ENCODE measurements around the gene CMTM8.

DNA sequence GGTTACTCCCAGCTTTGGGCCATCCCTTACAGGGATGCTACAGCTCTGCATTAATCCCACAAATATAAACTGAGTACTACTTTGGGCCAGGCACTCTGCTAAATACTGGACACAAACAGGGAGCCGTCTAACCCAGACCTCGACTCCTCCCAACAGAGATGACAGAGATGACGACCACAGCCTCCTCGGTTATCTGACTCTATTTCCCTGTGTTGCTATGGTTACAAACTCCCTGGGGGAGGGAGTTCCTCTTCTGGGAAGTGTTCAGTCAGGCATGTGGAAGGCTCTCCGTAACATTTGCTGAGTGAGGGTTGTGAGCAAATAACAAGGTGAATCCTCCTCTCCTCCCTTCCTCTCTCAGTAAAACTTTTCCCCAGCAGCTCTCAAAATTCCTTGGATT, 146.5 kb downstream of the CMTM8 start:
- TF ChIP-seq, protein P1, sequence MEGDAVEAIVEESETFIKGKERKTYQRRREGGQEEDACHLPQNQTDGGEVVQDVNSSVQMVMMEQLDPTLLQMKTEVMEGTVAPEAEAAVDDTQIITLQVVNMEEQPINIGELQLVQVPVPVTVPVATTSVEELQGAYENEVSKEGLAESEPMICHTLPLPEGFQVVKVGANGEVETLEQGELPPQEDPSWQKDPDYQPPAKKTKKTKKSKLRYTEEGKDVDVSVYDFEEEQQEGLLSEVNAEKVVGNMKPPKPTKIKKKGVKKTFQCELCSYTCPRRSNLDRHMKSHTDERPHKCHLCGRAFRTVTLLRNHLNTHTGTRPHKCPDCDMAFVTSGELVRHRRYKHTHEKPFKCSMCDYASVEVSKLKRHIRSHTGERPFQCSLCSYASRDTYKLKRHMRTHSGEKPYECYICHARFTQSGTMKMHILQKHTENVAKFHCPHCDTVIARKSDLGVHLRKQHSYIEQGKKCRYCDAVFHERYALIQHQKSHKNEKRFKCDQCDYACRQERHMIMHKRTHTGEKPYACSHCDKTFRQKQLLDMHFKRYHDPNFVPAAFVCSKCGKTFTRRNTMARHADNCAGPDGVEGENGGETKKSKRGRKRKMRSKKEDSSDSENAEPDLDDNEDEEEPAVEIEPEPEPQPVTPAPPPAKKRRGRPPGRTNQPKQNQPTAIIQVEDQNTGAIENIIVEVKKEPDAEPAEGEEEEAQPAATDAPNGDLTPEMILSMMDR (IDR thresholded peaks at IDR 0.05 in 2 of 3, conservative IDR thresholded peaks at IDR 0.05 in 1 of 3; ENCODE audit: control insufficient read depth in 2 of 3, extremely low read depth in 1 of 3, insufficient read depth in 1 of 3, low read depth in 3 of 3, low read length in 3 of 3), result no peak
- no peak for TF ChIP-seq POLR2A (IDR thresholded peaks at IDR 0.05; ENCODE audit: low read depth, low read length)
- no peak for TF ChIP-seq IKZF1 (conservative IDR thresholded peaks at IDR 0.05)
- TF ChIP-seq, protein P2, sequence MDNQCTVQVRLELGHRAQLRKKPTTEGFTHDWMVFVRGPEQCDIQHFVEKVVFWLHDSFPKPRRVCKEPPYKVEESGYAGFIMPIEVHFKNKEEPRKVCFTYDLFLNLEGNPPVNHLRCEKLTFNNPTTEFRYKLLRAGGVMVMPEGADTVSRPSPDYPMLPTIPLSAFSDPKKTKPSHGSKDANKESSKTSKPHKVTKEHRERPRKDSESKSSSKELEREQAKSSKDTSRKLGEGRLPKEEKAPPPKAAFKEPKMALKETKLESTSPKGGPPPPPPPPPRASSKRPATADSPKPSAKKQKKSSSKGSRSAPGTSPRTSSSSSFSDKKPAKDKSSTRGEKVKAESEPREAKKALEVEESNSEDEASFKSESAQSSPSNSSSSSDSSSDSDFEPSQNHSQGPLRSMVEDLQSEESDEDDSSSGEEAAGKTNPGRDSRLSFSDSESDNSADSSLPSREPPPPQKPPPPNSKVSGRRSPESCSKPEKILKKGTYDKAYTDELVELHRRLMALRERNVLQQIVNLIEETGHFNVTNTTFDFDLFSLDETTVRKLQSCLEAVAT (IDR thresholded peaks at IDR 0.05), result no peak
- TF ChIP-seq TARDBP (IDR thresholded peaks at IDR 0.05; ENCODE audit: borderline replicate concordance), result no peak
- TF ChIP-seq RBBP5 (conservative IDR thresholded peaks at IDR 0.05), result no peak
- no peak for TF ChIP-seq MEF2A (IDR thresholded peaks at IDR 0.05; ENCODE audit: insufficient read depth, low read depth, low read length)
- TF ChIP-seq, protein P3, sequence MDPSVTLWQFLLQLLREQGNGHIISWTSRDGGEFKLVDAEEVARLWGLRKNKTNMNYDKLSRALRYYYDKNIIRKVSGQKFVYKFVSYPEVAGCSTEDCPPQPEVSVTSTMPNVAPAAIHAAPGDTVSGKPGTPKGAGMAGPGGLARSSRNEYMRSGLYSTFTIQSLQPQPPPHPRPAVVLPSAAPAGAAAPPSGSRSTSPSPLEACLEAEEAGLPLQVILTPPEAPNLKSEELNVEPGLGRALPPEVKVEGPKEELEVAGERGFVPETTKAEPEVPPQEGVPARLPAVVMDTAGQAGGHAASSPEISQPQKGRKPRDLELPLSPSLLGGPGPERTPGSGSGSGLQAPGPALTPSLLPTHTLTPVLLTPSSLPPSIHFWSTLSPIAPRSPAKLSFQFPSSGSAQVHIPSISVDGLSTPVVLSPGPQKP (IDR thresholded peaks at IDR 0.05; ENCODE audit: low read depth, low read length), result no peak
- no peak for TF ChIP-seq STAT3 (IDR thresholded peaks at IDR 0.05; ENCODE audit: low read depth, low read length)
- TF ChIP-seq, protein P4, sequence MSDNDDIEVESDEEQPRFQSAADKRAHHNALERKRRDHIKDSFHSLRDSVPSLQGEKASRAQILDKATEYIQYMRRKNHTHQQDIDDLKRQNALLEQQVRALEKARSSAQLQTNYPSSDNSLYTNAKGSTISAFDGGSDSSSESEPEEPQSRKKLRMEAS (IDR thresholded peaks at IDR 0.05; ENCODE audit: low read depth, low read length), result no peak
- TF ChIP-seq POLR2AphosphoS5 (IDR thresholded peaks at IDR 0.05; ENCODE audit: low read length), result no peak
